MM.1S (cell line): ENCODE results near the gene NDUFB5.

Source experiments
- DNase-seq: peaks from one replicate; pipeline ENCODE4 v3.0.0-alpha.2; 2015
- H2AFZ ChIP-seq: fragments of 300-600 bp; sonication (generic); 2 replicates; pipeline ENCODE4 v1.6.0; 2016; ENCODE audit warnings: antibody characterized with exemption, low read length
- H3F3A ChIP-seq: fragments of 300-600 bp; sonication (generic); 2 replicates; pipeline ENCODE4 v1.6.1; 2016; ENCODE audit warnings: mild to moderate bottlenecking, antibody characterized with exemption, low read length, moderate library complexity, mixed read lengths; ENCODE audit not compliant: insufficient read depth
- H3K27ac ChIP-seq: fragments of 300-600 bp; sonication (generic); 2 replicates; pipeline ENCODE4 v1.5.1; 2016; ENCODE audit warnings: mild to moderate bottlenecking, low read length
- H3K27me3 ChIP-seq: fragments of 300-600 bp; sonication (generic); replicated peaks from 2 replicates; pipeline ENCODE4 v1.6.0; 2016; ENCODE audit warnings: low read length; ENCODE audit not compliant: insufficient read depth
- H3K36me3 ChIP-seq: fragments of 300-600 bp; sonication (generic); replicated peaks from 2 replicates; pipeline ENCODE4 v1.6.1; 2016; ENCODE audit warnings: mild to moderate bottlenecking, low read length, mixed read lengths; ENCODE audit not compliant: insufficient read depth
- H3K4me1 ChIP-seq: fragments of 300-600 bp; sonication (generic); 2 replicates; pipeline ENCODE4 v1.6.1; 2016; ENCODE audit warnings: low read length, mixed read lengths
- H3K4me2 ChIP-seq: fragments of 300-600 bp; sonication (generic); 2 replicates; pipeline ENCODE4 v1.6.0; 2016; ENCODE audit warnings: low read depth, low read length
- H3K4me3 ChIP-seq: fragments of 300-600 bp; sonication (generic); 2 replicates; pipeline ENCODE4 v1.5.1; 2016; ENCODE audit warnings: low read length, mixed read lengths
- H3K79me2 ChIP-seq: fragments of 300-600 bp; sonication (generic); 2 replicates; pipeline ENCODE4 v1.6.1; 2016; ENCODE audit warnings: mixed run types, low read length, mixed read lengths
- H3K9ac ChIP-seq: fragments of 300-600 bp; sonication (generic); 2 replicates; pipeline ENCODE4 v1.6.1; 2016; ENCODE audit warnings: low read length, mixed read lengths
- H3K9me2 ChIP-seq: fragments of 300-600 bp; sonication (generic); replicated peaks from 2 replicates; pipeline ENCODE4 v1.6.1; 2016; ENCODE audit warnings: mild to moderate bottlenecking, low read length, mixed read lengths; ENCODE audit not compliant: insufficient read depth
- H3K9me3 ChIP-seq: fragments of 300-600 bp; sonication (generic); replicated peaks from 2 replicates; pipeline ENCODE4 v1.6.1; 2016; ENCODE audit warnings: mild to moderate bottlenecking, low read length, mixed read lengths; ENCODE audit not compliant: insufficient read depth
- H4K20me1 ChIP-seq: fragments of 300-600 bp; sonication (generic); 2 replicates; pipeline ENCODE4 v1.6.1; 2016; ENCODE audit warnings: mild to moderate bottlenecking, low read length, moderate library complexity, mixed read lengths; ENCODE audit not compliant: insufficient read depth
- EZH2 ChIP-seq: fragments of 300-600 bp; sonication (generic); optimal IDR thresholded peaks from 2 replicates; pipeline ENCODE3; 2017; ENCODE audit warnings: low read depth, mild to moderate bottlenecking, antibody characterized with exemption, low read length, mixed read lengths
- EZH2phosphoT487 ChIP-seq: fragments of 300-600 bp; sonication (generic); IDR thresholded peaks from 2 replicates; pipeline ENCODE4 v1.6.1; 2018; ENCODE audit warnings: antibody characterized with exemption, low read length
- TF ChIP-seq, protein P1 (sequence below): fragments of 300-600 bp; sonication (generic); IDR thresholded peaks from 2 replicates; pipeline ENCODE4 v1.5.1; 2016; ENCODE audit warnings: antibody characterized with exemption, low read length, mixed read lengths

The NDUFB5 gene

GRCh38 chr3:179603831-179604230 lies 763 bp upstream of the NDUFB5 start:
- Histone ChIP-seq H3K9me2 (no peaks in the 10 kb centered on the region), H3K27me3 (no peaks in the 10 kb centered on the region), H2AFZ (peak overlapping the region; percentile 56), H3K9ac (peak overlapping the region; percentile 89), H3K9me3 (no peaks in the 10 kb centered on the region), H3K4me2 (peak overlapping the region; percentile 71), H3K27ac (peak overlapping the region; percentile 64; the same call in 1 of the 2 replicates), H3K36me3 (peaks cover 13% of the 10 kb centered on the region), H3K79me2 (peaks cover 81% of the 10 kb centered on the region), H3K4me1 (peaks cover 27% of the 10 kb centered on the region), H3K4me3 (peak overlapping the region; percentile 88), H3F3A (peaks cover 6% of the 10 kb centered on the region; the same call in 1 of the 2 replicates), H4K20me1 (no peaks in the 10 kb centered on the region)
- TF ChIP-seq EZH2 (no peak), EZH2phosphoT487 (no peak)
- TF ChIP-seq, protein P1, sequence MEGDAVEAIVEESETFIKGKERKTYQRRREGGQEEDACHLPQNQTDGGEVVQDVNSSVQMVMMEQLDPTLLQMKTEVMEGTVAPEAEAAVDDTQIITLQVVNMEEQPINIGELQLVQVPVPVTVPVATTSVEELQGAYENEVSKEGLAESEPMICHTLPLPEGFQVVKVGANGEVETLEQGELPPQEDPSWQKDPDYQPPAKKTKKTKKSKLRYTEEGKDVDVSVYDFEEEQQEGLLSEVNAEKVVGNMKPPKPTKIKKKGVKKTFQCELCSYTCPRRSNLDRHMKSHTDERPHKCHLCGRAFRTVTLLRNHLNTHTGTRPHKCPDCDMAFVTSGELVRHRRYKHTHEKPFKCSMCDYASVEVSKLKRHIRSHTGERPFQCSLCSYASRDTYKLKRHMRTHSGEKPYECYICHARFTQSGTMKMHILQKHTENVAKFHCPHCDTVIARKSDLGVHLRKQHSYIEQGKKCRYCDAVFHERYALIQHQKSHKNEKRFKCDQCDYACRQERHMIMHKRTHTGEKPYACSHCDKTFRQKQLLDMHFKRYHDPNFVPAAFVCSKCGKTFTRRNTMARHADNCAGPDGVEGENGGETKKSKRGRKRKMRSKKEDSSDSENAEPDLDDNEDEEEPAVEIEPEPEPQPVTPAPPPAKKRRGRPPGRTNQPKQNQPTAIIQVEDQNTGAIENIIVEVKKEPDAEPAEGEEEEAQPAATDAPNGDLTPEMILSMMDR, result no peak
- DNase-seq, result no peak

GRCh38 chr3:179606534-179607085 lies 2.0 kb downstream of the NDUFB5 start:
- Histone ChIP-seq H3K79me2 (peaks cover 86% of the 10 kb centered on the region), H3K4me2 (peak overlapping the region; percentile 3; the same call in 1 of the 2 replicates)

GRCh38 chr3:179608931-179609720 lies 4.5 kb downstream of the NDUFB5 start:
- peaks cover 73% of the 10 kb centered on the region for H3K79me2 ChIP-seq
- TF ChIP-seq EZH2phosphoT487, result no peak
- TF ChIP-seq, protein P1, result no peak
- H3K9me2 ChIP-seq, result no peaks in the 10 kb centered on the region
- peak overlapping the region; percentile 11; the same call in 1 of the 2 replicates for H3K27ac ChIP-seq
- peaks cover 6% of the 10 kb centered on the region; the same call in 1 of the 2 replicates for H3F3A ChIP-seq
- no peaks in the 10 kb centered on the region for H4K20me1 ChIP-seq
- peaks cover 22% of the 10 kb centered on the region for H3K4me1 ChIP-seq
- H3K4me2 ChIP-seq, result peak overlapping the region; percentile 2; the same call in 1 of the 2 replicates
- DNase-seq, result peak; percentile 19
- no peaks in the 10 kb centered on the region for H3K9me3 ChIP-seq
- H3K9ac ChIP-seq, result no peak overlapping the region
- H3K27me3 ChIP-seq, result no peaks in the 10 kb centered on the region
- no peak overlapping the region for H3K4me3 ChIP-seq
- H3K36me3 ChIP-seq, result no peaks in the 10 kb centered on the region
- no peak overlapping the region for H2AFZ ChIP-seq

More at GRCh38 chr3:179606534-179607085, 2.0 kb downstream of the NDUFB5 start:
- no peaks in the 10 kb centered on the region; the same call in 1 of the 2 replicates for H3K36me3 ChIP-seq
- H2AFZ ChIP-seq, result no peak overlapping the region
- no peaks in the 10 kb centered on the region for H3K9me3 ChIP-seq
- no peaks in the 10 kb centered on the region for H3K9me2 ChIP-seq
- no peak overlapping the region for H3K4me3 ChIP-seq
- H3K27ac ChIP-seq, result no peak overlapping the region
- no peaks in the 10 kb centered on the region for H3K27me3 ChIP-seq
- peaks cover 6% of the 10 kb centered on the region; the same call in 1 of the 2 replicates for H3F3A ChIP-seq
- DNase-seq, result no peak
- H3K9ac ChIP-seq, result no peak overlapping the region
- no peaks in the 10 kb centered on the region for H4K20me1 ChIP-seq
- peaks cover 29% of the 10 kb centered on the region for H3K4me1 ChIP-seq
- no peak for TF ChIP-seq EZH2phosphoT487
- TF ChIP-seq, protein P1, result no peak
- no peak for TF ChIP-seq EZH2
